HEK293T (cell line): ENCODE data around the gene TBX3.
A peak's percentile ranks its signal among the peaks of the same experiment; 100 is the strongest.

Experiments
- L3MBTL2 ChIP-seq: fragments of 450-650 bp; conservative IDR thresholded peaks from 2 replicates; pipeline ENCODE4 v1.6.1; 2016; ENCODE audit warnings: mild to moderate bottlenecking
- SP1 ChIP-seq: fragments of 450-650 bp; IDR thresholded peaks from 2 replicates; pipeline ENCODE4 v1.6.1; 2017
- ZNF384 ChIP-seq: fragments of 450-650 bp; IDR thresholded peaks from 2 replicates; pipeline ENCODE4 v1.6.1; 2016

DNA sequence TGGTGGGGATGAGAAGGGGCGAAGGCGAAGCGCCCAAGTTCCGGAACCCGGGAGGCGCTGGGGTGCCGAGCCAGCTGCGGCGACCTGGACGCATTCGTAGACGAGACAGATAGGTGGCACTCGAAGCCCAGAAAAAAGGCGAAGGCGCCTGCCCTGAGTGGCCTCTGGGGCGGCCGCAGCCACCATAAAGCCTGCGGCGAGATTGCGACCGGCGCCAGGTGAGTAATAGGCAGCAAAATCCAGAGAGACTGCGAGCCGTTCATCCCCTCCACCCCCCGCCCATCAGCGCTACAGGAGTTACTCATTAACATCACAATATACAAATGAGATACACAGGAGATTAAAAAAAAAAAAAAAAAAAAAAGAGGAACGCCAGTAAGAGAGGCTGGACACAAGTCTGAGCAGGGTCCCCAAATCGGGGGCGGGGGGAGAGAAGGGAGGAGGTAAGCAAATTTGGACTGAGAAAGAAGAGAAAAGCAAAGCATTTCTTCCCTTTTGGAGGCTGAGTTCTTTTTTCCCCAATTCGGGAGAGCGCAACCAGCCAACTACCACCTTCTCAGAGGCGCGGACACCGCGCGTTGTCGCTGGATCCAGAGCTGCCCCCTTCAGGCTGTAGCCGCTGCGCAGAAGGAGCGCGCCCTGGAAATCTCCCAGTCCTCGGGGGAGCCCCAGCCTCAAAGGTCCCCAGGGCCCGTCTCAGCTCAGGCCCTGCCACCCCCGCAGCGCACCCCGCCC lies 15.7 kb downstream of the TBX3 start:
- TF ChIP-seq SP1 (no peak), ZNF384 (peak; percentile 89), L3MBTL2 (no peak)
